Thyroid gland (tissue), 4 donors: ENCODE results near the gene CGN. TPM values are rescaled to one million over a fixed set of nuclear protein-coding genes. Genes with fewer than 3 reads are reported as not detected.

Experiments
- DNase-seq, 2 donors: peaks; one replicate each; pipeline ENCODE4 v3.0.0-alpha.2; 2019
- H3K27ac ChIP-seq, 3 donors: fragments of 200-600 bp; sonication (generic); 1 replicate in 2 of 3; 2 replicates in 1 of 3; pipeline ENCODE4 v1.5.1; 2016 to 2019; ENCODE audit warnings: mild to moderate bottlenecking in 1 of 3, moderate library complexity in 1 of 3
- H3K27me3 ChIP-seq: fragments of 200-600 bp; sonication (generic); one replicate; pipeline ENCODE4 v1.5.1; 2019
- H3K36me3 ChIP-seq, 2 donors: fragments of 200-600 bp; sonication (generic); one replicate each; pipeline ENCODE4 v1.5.1; 2016 to 2019
- H3K4me1 ChIP-seq, 2 donors: fragments of 200-600 bp; sonication (generic); one replicate each; pipeline ENCODE4 v1.5.1; 2017 to 2019
- H3K4me3 ChIP-seq, 3 donors: fragments of 200-600 bp; sonication (generic); replicated peaks in 1 of 3; 1 replicate in 2 of 3; 2 replicates in 1 of 3; pipeline ENCODE4 v1.5.1; 2016; ENCODE audit warnings: mild to moderate bottlenecking in 1 of 3
- H3K9me3 ChIP-seq: fragments of 200-600 bp; sonication (generic); one replicate; pipeline ENCODE4 v1.5.1; 2017
- POLR2A ChIP-seq, 2 donors: fragments of 450-650 bp; IDR thresholded peaks; one replicate each; pipeline ENCODE4 v1.6.1; 2017; ENCODE audit warnings: antibody characterized with exemption in 2 of 2, mild to moderate bottlenecking in 2 of 2, moderate library complexity in 1 of 2
- WGBS, 2 donors: methylation state at CpG; one replicate each; pipeline ENCODE4 v1.1.5; 2017; 5-methylcytosine and 5-hydroxymethylcytosine counted together
- intact Hi-C: fragments of 100-400 bp; cut with DNase I; formaldehyde crosslinking; loops from one replicate; pipeline ENCODE4 v1.15.1; 2023
- total RNA-seq, 4 donors: library from RNA; depleted of rRNA; stranded (reverse); fragments of >200 nt; gene quantifications; one replicate each; pipeline ENCODE4 v1.2.3, GENCODE V29; 2016
- TF ChIP-seq, protein P1 (sequence below), 6 experiments: fragments of 200-600 bp in 3 of 6; fragments of 450-650 bp in 3 of 6; sonication (generic) in 3 of 6; IDR thresholded peaks; one replicate each; pipeline ENCODE4 v1.5.1; 2016 to 2019; ENCODE audit warnings: antibody characterized with exemption in 6 of 6, mild to moderate bottlenecking in 2 of 6, inconsistent platforms in 1 of 6, moderate library complexity in 1 of 6

CGN gene
- total RNA-seq, 4 donors from 2014 or later: 7.7 to 14.9 (median 8.7) TPM

DNA sequence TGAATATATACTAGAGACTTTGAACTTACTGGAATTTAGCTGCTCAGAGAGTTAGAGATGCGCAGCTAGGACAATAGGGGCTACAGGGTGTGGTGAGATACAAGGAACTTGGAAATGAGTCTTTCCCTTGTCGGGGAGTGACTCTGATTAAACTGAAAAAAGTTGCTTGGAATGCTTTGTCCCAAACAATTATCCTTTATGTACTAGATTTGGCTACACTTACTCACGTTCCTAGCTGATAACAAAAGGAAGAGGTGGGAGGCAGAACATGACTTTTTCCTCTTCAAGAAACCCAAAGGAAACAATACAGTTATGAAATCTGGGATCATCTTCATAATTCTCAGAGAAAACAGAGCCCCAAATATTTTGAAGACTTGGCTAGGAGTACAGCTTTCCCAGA lies 6.9 kb upstream of the CGN start:
- Histone ChIP-seq H3K9me3 (no peaks in the 10 kb centered on the region), H3K27me3 (no peaks in the 10 kb centered on the region), H3K27ac (no peak overlapping the region), H3K4me3 (no peak overlapping the region), H3K4me1 (no peaks in the 10 kb centered on the region), H3K36me3 (no peaks in the 10 kb centered on the region)
- TF ChIP-seq POLR2A (IDR thresholded peaks at IDR 0.05): no peak
- TF ChIP-seq, protein P1, sequence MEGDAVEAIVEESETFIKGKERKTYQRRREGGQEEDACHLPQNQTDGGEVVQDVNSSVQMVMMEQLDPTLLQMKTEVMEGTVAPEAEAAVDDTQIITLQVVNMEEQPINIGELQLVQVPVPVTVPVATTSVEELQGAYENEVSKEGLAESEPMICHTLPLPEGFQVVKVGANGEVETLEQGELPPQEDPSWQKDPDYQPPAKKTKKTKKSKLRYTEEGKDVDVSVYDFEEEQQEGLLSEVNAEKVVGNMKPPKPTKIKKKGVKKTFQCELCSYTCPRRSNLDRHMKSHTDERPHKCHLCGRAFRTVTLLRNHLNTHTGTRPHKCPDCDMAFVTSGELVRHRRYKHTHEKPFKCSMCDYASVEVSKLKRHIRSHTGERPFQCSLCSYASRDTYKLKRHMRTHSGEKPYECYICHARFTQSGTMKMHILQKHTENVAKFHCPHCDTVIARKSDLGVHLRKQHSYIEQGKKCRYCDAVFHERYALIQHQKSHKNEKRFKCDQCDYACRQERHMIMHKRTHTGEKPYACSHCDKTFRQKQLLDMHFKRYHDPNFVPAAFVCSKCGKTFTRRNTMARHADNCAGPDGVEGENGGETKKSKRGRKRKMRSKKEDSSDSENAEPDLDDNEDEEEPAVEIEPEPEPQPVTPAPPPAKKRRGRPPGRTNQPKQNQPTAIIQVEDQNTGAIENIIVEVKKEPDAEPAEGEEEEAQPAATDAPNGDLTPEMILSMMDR (IDR thresholded peaks at IDR 0.05): no peak
- no peak for DNase-seq
- 62 to 77% methylated on average over 3 of the region's 3 CpGs for WGBS, 2 donors
- intact Hi-C loops: no loop called here

DNA sequence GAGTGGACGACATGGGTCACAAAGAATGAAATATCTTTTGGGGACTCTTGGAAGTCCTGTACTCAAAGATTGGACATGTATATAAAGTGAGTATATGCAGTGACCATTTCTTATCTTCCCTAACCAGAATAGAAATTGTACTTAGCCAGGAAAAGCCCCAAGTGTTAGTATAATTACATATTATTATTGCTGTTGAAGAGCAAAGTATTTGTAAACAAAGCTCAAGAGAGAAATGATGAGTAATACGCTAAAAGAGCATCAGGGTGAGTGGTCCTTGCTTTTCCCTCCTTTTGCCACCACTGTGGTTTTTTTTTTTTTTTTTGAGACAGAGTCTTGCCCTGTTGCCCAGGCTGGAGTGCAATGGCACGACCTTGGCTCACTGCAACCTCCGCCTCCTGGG lies 6.4 kb upstream of the CGN start:
- H3K4me3 ChIP-seq: no peak overlapping the region
- WGBS, 2 donors: 87 to 90% methylated on average over 4 of the region's 4 CpGs
- no peak overlapping the region for H3K27ac ChIP-seq
- intact Hi-C loops: no loop called here
- no peak for DNase-seq
- no peaks in the 10 kb centered on the region for H3K27me3 ChIP-seq
- no peaks in the 10 kb centered on the region for H3K9me3 ChIP-seq
- H3K4me1 ChIP-seq: no peaks in the 10 kb centered on the region
- TF ChIP-seq, protein P1 (IDR thresholded peaks at IDR 0.05): no peak
- TF ChIP-seq POLR2A (IDR thresholded peaks at IDR 0.05): no peak
- no peaks in the 10 kb centered on the region for H3K36me3 ChIP-seq

DNA sequence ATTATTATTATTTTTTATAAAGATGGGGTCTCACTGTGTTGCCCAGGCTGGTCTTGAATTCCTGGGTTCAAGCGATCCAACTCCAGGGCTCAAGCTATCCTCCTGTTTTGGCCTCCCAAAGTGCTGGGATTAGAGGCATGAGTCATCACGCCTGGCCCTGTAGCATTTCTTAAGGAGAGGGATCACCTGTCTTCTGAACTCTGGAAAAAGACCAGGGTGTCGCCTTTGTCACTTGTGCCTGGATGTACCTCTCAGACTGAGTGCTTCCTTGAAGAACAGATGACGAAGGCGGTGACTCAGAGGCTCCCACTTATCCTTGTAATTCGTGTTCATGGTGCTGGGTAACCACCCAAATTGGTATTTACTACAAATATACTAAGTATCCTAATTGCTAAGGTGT lies 2.4 kb upstream of the CGN start:
- H3K9me3 ChIP-seq: no peaks in the 10 kb centered on the region
- intact Hi-C loops: no loop called here
- H3K27ac ChIP-seq: no peak overlapping the region
- H3K36me3 ChIP-seq: no peaks in the 10 kb centered on the region
- peaks cover 23% of the 10 kb centered on the region in 2 donors for H3K4me1 ChIP-seq
- DNase-seq: peak in 1 of 2 donors; percentile 24
- H3K27me3 ChIP-seq: no peaks in the 10 kb centered on the region
- H3K4me3 ChIP-seq: no peak overlapping the region
- WGBS, 2 donors: 79 to 90% methylated on average over 6 of the region's 6 CpGs
- no peak for TF ChIP-seq POLR2A (IDR thresholded peaks at IDR 0.05)
- TF ChIP-seq, protein P1 (IDR thresholded peaks at IDR 0.05): no peak

DNA sequence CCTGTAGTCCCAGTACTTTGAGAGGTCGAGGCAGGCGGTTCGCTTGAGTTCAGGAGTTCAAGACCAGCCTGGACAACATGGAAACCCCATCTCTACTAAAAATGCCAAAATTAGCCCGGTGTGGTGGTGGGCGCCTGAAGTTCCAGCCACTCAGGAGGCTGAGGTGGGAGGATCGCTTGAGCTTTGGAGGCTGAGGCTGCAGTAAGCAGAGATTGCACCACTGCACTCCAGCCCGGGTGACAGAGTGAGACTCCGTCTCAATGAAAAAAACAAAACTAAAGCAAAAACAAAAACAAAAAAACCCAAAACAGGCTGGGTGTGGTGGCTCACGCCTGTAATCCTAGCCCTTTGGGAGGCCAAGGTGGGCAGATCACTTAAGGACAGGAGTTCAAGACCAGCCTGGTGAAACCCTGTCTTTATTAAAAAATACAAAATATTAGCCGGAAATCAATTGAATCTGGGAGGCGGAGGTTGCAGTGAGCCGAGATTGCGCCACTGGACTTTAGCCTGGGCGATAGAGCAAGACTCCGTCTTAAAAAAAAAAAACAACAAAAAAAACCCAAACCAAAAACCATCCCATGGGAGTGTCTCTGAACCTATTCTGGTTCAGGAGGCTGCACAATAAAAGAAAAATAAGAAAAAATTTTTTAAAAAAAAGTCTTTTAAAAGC lies 1.7 kb upstream of the CGN start:
- WGBS, 2 donors: 92 to 93% methylated on average over 15 of the region's 15 CpGs

DNA sequence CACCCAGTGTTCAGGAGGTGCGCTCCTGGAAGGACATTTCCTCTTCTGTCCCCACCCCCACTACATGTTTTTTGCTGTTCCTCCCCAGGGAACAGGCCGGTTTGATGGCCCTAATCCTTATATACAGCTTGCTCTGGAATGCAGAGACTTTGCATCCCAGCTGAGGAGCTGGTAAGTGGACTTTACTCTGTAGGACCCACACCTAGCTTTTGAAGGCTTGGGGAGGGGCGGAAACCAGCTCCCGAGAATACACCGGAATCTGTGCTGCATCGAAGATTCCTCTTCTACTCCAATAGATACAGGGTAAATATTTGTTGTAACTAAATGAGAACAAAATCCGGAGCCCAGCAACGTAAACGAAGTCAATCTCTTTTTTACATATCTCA lies 1.2 kb upstream of the CGN start:
- peaks cover 27 to 33% of the 10 kb centered on the region in 2 donors for H3K4me1 ChIP-seq
- TF ChIP-seq POLR2A (IDR thresholded peaks at IDR 0.05): no peak
- TF ChIP-seq, protein P1 (IDR thresholded peaks at IDR 0.05): no peak
- no peak for DNase-seq
- no peaks in the 10 kb centered on the region for H3K36me3 ChIP-seq
- no peaks in the 10 kb centered on the region for H3K27me3 ChIP-seq
- no peak overlapping the region for H3K27ac ChIP-seq
- intact Hi-C loops: no loop called here
- no peaks in the 10 kb centered on the region for H3K9me3 ChIP-seq
- no peak overlapping the region for H3K4me3 ChIP-seq
- 33 to 36% methylated on average over 9 of the region's 9 CpGs for WGBS, 2 donors

More for the DNA sequence above, 1.7 kb upstream of the CGN start:
- no peaks in the 10 kb centered on the region for H3K9me3 ChIP-seq
- no peaks in the 10 kb centered on the region for H3K27me3 ChIP-seq
- intact Hi-C loops: no loop called here
- no peaks in the 10 kb centered on the region for H3K36me3 ChIP-seq
- no peak for DNase-seq
- TF ChIP-seq, protein P1 (IDR thresholded peaks at IDR 0.05): no peak
- no peak for TF ChIP-seq POLR2A (IDR thresholded peaks at IDR 0.05)
- H3K4me1 ChIP-seq: peaks cover 27 to 30% of the 10 kb centered on the region in 2 donors
- H3K4me3 ChIP-seq: no peak overlapping the region
- H3K27ac ChIP-seq: no peak overlapping the region
